GM06990 (cell line): ENCODE results near the gene PRSS22.

Experiments
- DNase-seq: peaks from one replicate; pipeline ENCODE4 v3.0.0-alpha.2; 2011; ENCODE audit not compliant: insufficient read length; ENCODE audit errors: extremely low read depth
- H3K27me3 ChIP-seq: replicated peaks from 2 replicates; pipeline ENCODE4 v1.6.0; 2011; ENCODE audit warnings: low read length; ENCODE audit not compliant: control insufficient read depth, insufficient read depth
- H3K36me3 ChIP-seq: 2 replicates; pipeline ENCODE4 v1.5.1; 2011; ENCODE audit warnings: low read length; ENCODE audit not compliant: control insufficient read depth, insufficient read depth
- H3K4me3 ChIP-seq: replicated peaks from 2 replicates; pipeline ENCODE4 v1.5.1; 2011; ENCODE audit warnings: low read depth, mild to moderate bottlenecking, control low read depth, low read length
- CTCF ChIP-seq: IDR thresholded peaks from 2 replicates; pipeline ENCODE4 v1.5.1; 2011; ENCODE audit warnings: low read length, control low read depth, mild to moderate bottlenecking, inconsistent platforms; ENCODE audit not compliant: insufficient read depth, poor library complexity, severe bottlenecking

Gene PRSS22

GRCh38 chr16:2897110-2897509 is 39.1 kb upstream of the PRSS22 start:
- Histone ChIP-seq H3K27me3 (no peaks in the 10 kb centered on the region), H3K4me3 (no peak overlapping the region), H3K36me3 (peaks cover 2% of the 10 kb centered on the region)
- peak; percentile 30 for DNase-seq
- no peak for TF ChIP-seq CTCF

GRCh38 chr16:2896480-2897010 is 38.6 kb upstream of the PRSS22 start:
- no peak overlapping the region for H3K4me3 ChIP-seq
- no peaks in the 10 kb centered on the region for H3K27me3 ChIP-seq
- H3K36me3 ChIP-seq: peaks cover 2% of the 10 kb centered on the region
- no peak for DNase-seq
- no peak for TF ChIP-seq CTCF

- DNase-seq: no peak
- no peak overlapping the region for H3K4me3 ChIP-seq
- TF ChIP-seq CTCF: no peak
- no peaks in the 10 kb centered on the region for H3K27me3 ChIP-seq
- H3K36me3 ChIP-seq: peaks cover 2% of the 10 kb centered on the region
Observed at GRCh38 chr16:2895813-2896212, 37.8 kb upstream of the PRSS22 start.

- H3K36me3 ChIP-seq: peaks cover 2% of the 10 kb centered on the region
- no peak for DNase-seq
Observed at GRCh38 chr16:2894231-2894630, 36.3 kb upstream of the PRSS22 start.

GRCh38 chr16:2884041-2884451 is 26.1 kb upstream of the PRSS22 start:
- H3K27me3 ChIP-seq: no peaks in the 10 kb centered on the region
- DNase-seq: no peak
- peak overlapping the region; percentile 96 for H3K4me3 ChIP-seq
- no peak for TF ChIP-seq CTCF
- no peaks in the 10 kb centered on the region for H3K36me3 ChIP-seq

More at GRCh38 chr16:2894231-2894630, 36.3 kb upstream of the PRSS22 start:
- Histone ChIP-seq H3K4me3 (no peak overlapping the region), H3K27me3 (no peaks in the 10 kb centered on the region)
- no peak for TF ChIP-seq CTCF

- no peak for TF ChIP-seq CTCF
- H3K27me3 ChIP-seq: no peaks in the 10 kb centered on the region
- H3K4me3 ChIP-seq: peak overlapping the region; percentile 96
- no peaks in the 10 kb centered on the region for H3K36me3 ChIP-seq
- DNase-seq: no peak
Observed at GRCh38 chr16:2883458-2883908, 25.5 kb upstream of the PRSS22 start.
